Keratinocyte (primary cell): ENCODE measurements around the gene RNPEP. TPM values are rescaled to one million over a fixed set of nuclear protein-coding genes. Genes with fewer than 3 reads are reported as not detected.

Experiments used
- DNase-seq: peaks from one replicate; pipeline ENCODE4 v3.0.0-alpha.2; 2011; ENCODE audit warnings: low read depth, missing footprints, low spot score
- FAIRE-seq: peaks from 2 replicates; lab custom pipeline; 2011; peaks lifted over from hg19 to GRCh38; lab: Jason Lieb, UNC
- H2AFZ ChIP-seq: 2 replicates; pipeline ENCODE4 v1.6.0; 2012; ENCODE audit warnings: low read length, control low read depth, inconsistent platforms; ENCODE audit not compliant: control insufficient read depth
- H3K27ac ChIP-seq: 2 replicates; pipeline ENCODE4 v1.5.1; 2011; ENCODE audit warnings: low read length; ENCODE audit not compliant: control insufficient read depth, insufficient read depth
- H3K27me3 ChIP-seq: 3 replicates; pipeline ENCODE4 v1.6.0; 2011; ENCODE audit warnings: low read length; ENCODE audit not compliant: control insufficient read depth, insufficient read depth; ENCODE audit errors: extremely low read depth
- H3K36me3 ChIP-seq, 2 experiments: 2 replicates in 1 of 2; 3 replicates in 1 of 2; pipeline ENCODE4 v1.5.1; 2011; ENCODE audit warnings: low read length in 2 of 2, mild to moderate bottlenecking in 1 of 2; ENCODE audit not compliant: control insufficient read depth in 2 of 2, insufficient read depth in 2 of 2; ENCODE audit errors: extremely low read depth in 1 of 2
- H3K4me1 ChIP-seq: 3 replicates; pipeline ENCODE4 v1.5.1; 2011; ENCODE audit warnings: low read length; ENCODE audit not compliant: control insufficient read depth, insufficient read depth; ENCODE audit errors: extremely low read depth
- H3K4me2 ChIP-seq: 3 replicates; pipeline ENCODE4 v1.6.0; 2011; ENCODE audit warnings: low read depth, low read length; ENCODE audit not compliant: control insufficient read depth, insufficient read depth; ENCODE audit errors: extremely low read depth
- H3K4me3 ChIP-seq, 3 experiments: fragments of 200-600 bp in 1 of 3; sonication (generic) in 1 of 3; 2 replicates in 2 of 3; 3 replicates in 1 of 3; pipeline ENCODE4 v1.5.1; 2011 to 2016; ENCODE audit warnings: low read length in 3 of 3, mild to moderate bottlenecking in 3 of 3, control low read depth in 2 of 3, inconsistent platforms in 1 of 3, low read depth in 1 of 3, mixed read lengths in 1 of 3, mixed run types in 1 of 3, moderate library complexity in 1 of 3; ENCODE audit not compliant: control insufficient read depth in 2 of 3, insufficient read depth in 2 of 3; ENCODE audit errors: extremely low read depth in 1 of 3
- H3K79me2 ChIP-seq: 2 replicates; pipeline ENCODE4 v1.6.0; 2012; ENCODE audit warnings: low read length; ENCODE audit not compliant: control insufficient read depth, insufficient read depth
- H3K9ac ChIP-seq: 3 replicates; pipeline ENCODE4 v1.6.0; 2011; ENCODE audit warnings: low read length; ENCODE audit not compliant: control insufficient read depth, insufficient read depth; ENCODE audit errors: extremely low read depth
- H3K9me1 ChIP-seq: 3 replicates; pipeline ENCODE4 v1.6.0; 2011; ENCODE audit warnings: low read length; ENCODE audit not compliant: control insufficient read depth, insufficient read depth; ENCODE audit errors: extremely low read depth
- H3K9me3 ChIP-seq: 2 replicates; pipeline ENCODE4 v1.5.1; 2012; ENCODE audit warnings: low read depth, low read length; ENCODE audit not compliant: control insufficient read depth
- H4K20me1 ChIP-seq: 3 replicates; pipeline ENCODE4 v1.6.0; 2011; ENCODE audit warnings: low read length; ENCODE audit not compliant: control insufficient read depth, insufficient read depth; ENCODE audit errors: extremely low read depth
- CTCF ChIP-seq, 3 experiments: IDR thresholded peaks in 1 of 3; conservative IDR thresholded peaks in 1 of 3; optimal IDR thresholded peaks in 1 of 3; 2 replicates in 2 of 3; 3 replicates in 1 of 3; pipeline versions ENCODE3 to v1.5.1; 2011; ENCODE audit warnings: low read length in 3 of 3, mild to moderate bottlenecking in 3 of 3, moderate library complexity in 2 of 3, control low read depth in 1 of 3, inconsistent platforms in 1 of 3; ENCODE audit not compliant: insufficient read depth in 2 of 3; ENCODE audit errors: extremely low read depth in 1 of 3
- EZH2 ChIP-seq: IDR thresholded peaks from one replicate; pipeline ENCODE4 v1.6.1; 2012; ENCODE audit warnings: inconsistent platforms, mild to moderate bottlenecking, low read length, moderate library complexity
- dilution Hi-C: fragments of 300-500 bp; cut with MboI; formaldehyde crosslinking; loops from one replicate; pipeline ENCODE4 v1.7.0; 2020; ENCODE audit warnings: low sequenced_read_pairs; ENCODE audit not compliant: extremely low pct_ligation_motif_present
- polyA plus RNA-seq, 5 experiments: library from polyadenylated mRNA; depleted of rRNA in 3 of 5; stranded (reverse) in 3 of 5; stranded (forward) in 1 of 5; unstranded in 1 of 5; fragments of >200 nt; gene quantifications; 1 replicate in 1 of 5; 2 replicates in 3 of 5; 3 replicates in 1 of 5; pipeline versions ENCODE4 v1.2.1 to v1.2.3, GENCODE V29; 2011 to 2012; ENCODE audit warnings: missing spikeins in 2 of 5, low read depth in 1 of 5, low replicate concordance in 1 of 5

Gene RNPEP
- polyA plus RNA-seq, 1 donor (not counting 4 experiments of a cell fraction or from before 2014, with no cell fraction given): 63.0 TPM

- H3K79me2 ChIP-seq: no peaks in the 10 kb centered on the region
- FAIRE-seq: no peak
- no peak overlapping the region for H3K27ac ChIP-seq
These were observed 65.5 kb downstream of the RNPEP start for GRCh38 chr1:202047977-202048376.

DNA sequence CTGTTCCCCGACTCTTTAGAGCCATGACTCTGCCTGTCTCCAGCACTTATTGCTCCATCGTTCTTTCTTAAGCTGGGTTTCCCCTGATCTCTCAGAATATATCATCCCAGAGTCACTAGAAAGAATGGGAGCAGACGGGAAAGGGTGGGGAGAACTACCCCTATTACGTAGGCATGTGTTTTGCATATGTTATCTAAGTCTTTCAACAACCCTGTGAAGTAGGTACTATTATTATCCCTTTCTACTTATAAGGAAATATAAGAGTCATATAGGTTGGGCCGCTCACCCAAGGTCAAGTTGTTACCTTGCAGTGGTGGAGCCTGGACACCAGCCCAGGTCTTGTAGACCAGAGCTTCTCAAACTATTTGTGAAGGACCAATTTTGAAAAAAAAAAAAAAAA lies 66.7 kb downstream of the RNPEP start:
- H3K27me3 ChIP-seq: no peaks in the 10 kb centered on the region
- H2AFZ ChIP-seq: no peak overlapping the region
- H3K79me2 ChIP-seq: no peaks in the 10 kb centered on the region
- no peaks in the 10 kb centered on the region for H3K9me1 ChIP-seq
- H3K9me3 ChIP-seq: no peaks in the 10 kb centered on the region
- H3K4me1 ChIP-seq: peaks cover 14% of the 10 kb centered on the region
- DNase-seq (no peak), FAIRE-seq (no peak)
- no peak for TF ChIP-seq CTCF (optimal IDR thresholded peaks at IDR 0.05 in 1 of 3, IDR thresholded peaks at IDR 0.05 in 1 of 3, conservative IDR thresholded peaks at IDR 0.05 in 1 of 3; ENCODE audit: extremely low read depth in 1 of 3, insufficient read depth in 2 of 3, low read length in 3 of 3)
- TF ChIP-seq EZH2: no peak
- H3K4me2 ChIP-seq: no peak overlapping the region
- H4K20me1 ChIP-seq: no peaks in the 10 kb centered on the region
- no peak overlapping the region for H3K27ac ChIP-seq
- no peak overlapping the region for H3K4me3 ChIP-seq
- no peaks in the 10 kb centered on the region for H3K36me3 ChIP-seq
- dilution Hi-C loops: no loop called here
- H3K9ac ChIP-seq: no peak overlapping the region

More at GRCh38 chr1:202047977-202048376, 65.5 kb downstream of the RNPEP start:
- H3K4me3 ChIP-seq: no peak overlapping the region
- dilution Hi-C loops: no loop called here
- H3K9me1 ChIP-seq: no peaks in the 10 kb centered on the region
- H3K9ac ChIP-seq: no peak overlapping the region
- H4K20me1 ChIP-seq: no peaks in the 10 kb centered on the region
- TF ChIP-seq EZH2: no peak
- no peak for TF ChIP-seq CTCF (optimal IDR thresholded peaks at IDR 0.05 in 1 of 3, IDR thresholded peaks at IDR 0.05 in 1 of 3, conservative IDR thresholded peaks at IDR 0.05 in 1 of 3; ENCODE audit: extremely low read depth in 1 of 3, insufficient read depth in 2 of 3, low read length in 3 of 3)
- H3K4me1 ChIP-seq: peaks cover 14% of the 10 kb centered on the region
- no peaks in the 10 kb centered on the region for H3K36me3 ChIP-seq
- H3K4me2 ChIP-seq: no peak overlapping the region
- H3K9me3 ChIP-seq: no peaks in the 10 kb centered on the region
- no peaks in the 10 kb centered on the region for H3K27me3 ChIP-seq
- H2AFZ ChIP-seq: no peak overlapping the region
- DNase-seq: no peak
